GM23248 (cell line): ENCODE results near the gene KCNK15. TPM values are rescaled to one million over a fixed set of nuclear protein-coding genes. Genes with fewer than 3 reads are reported as not detected.

ENCODE experiments used
- DNase-seq: peaks from one replicate; pipeline ENCODE4 v3.0.0-alpha.2; 2015
- H2AFZ ChIP-seq: fragments of 200-600 bp; sonication (generic); 2 replicates; pipeline ENCODE4 v1.6.1; 2016; ENCODE audit warnings: antibody characterized with exemption
- H3F3A ChIP-seq: fragments of 200-600 bp; sonication (generic); 2 replicates; pipeline ENCODE4 v1.6.1; 2016; ENCODE audit warnings: mild to moderate bottlenecking, antibody characterized with exemption, mixed run types; ENCODE audit not compliant: insufficient read depth
- H3K27ac ChIP-seq: fragments of 200-600 bp; sonication (generic); 2 replicates; pipeline ENCODE4 v1.5.1; 2016; ENCODE audit warnings: mild to moderate bottlenecking
- H3K27me3 ChIP-seq: fragments of 200-600 bp; sonication (generic); replicated peaks from 2 replicates; pipeline ENCODE4 v1.6.1; 2016; ENCODE audit warnings: mild to moderate bottlenecking; ENCODE audit not compliant: insufficient read depth
- H3K36me3 ChIP-seq: fragments of 200-600 bp; sonication (generic); 2 replicates; pipeline ENCODE4 v1.6.1; 2016; ENCODE audit warnings: low read depth, mild to moderate bottlenecking
- H3K4me1 ChIP-seq: fragments of 200-600 bp; sonication (generic); 2 replicates; pipeline ENCODE4 v1.6.1; 2016; ENCODE audit warnings: mild to moderate bottlenecking; ENCODE audit not compliant: insufficient read depth
- H3K4me2 ChIP-seq: fragments of 200-600 bp; sonication (generic); one replicate; pipeline ENCODE4 v1.6.1; 2016; ENCODE audit warnings: mild to moderate bottlenecking; ENCODE audit not compliant: unreplicated experiment
- H3K4me3 ChIP-seq: fragments of 200-600 bp; sonication (generic); 2 replicates; pipeline ENCODE4 v1.5.1; 2016; ENCODE audit warnings: mild to moderate bottlenecking
- H3K79me2 ChIP-seq: fragments of 200-600 bp; sonication (generic); 2 replicates; pipeline ENCODE4 v1.6.1; 2016; ENCODE audit warnings: mild to moderate bottlenecking; ENCODE audit not compliant: insufficient read depth
- H3K9ac ChIP-seq: fragments of 200-600 bp; sonication (generic); 2 replicates; pipeline ENCODE4 v1.6.1; 2016; ENCODE audit warnings: mild to moderate bottlenecking
- H3K9me2 ChIP-seq: fragments of 200-600 bp; sonication (generic); 2 replicates; pipeline ENCODE4 v1.6.1; 2016; ENCODE audit warnings: mixed run types, mild to moderate bottlenecking, moderate library complexity; ENCODE audit not compliant: insufficient read depth
- H3K9me3 ChIP-seq: fragments of 200-600 bp; sonication (generic); one replicate; pipeline ENCODE4 v1.6.1; 2017; ENCODE audit warnings: low read depth
- H4K20me1 ChIP-seq: fragments of 200-600 bp; sonication (generic); 2 replicates; pipeline ENCODE4 v1.6.0; 2016; ENCODE audit not compliant: insufficient read depth
- EZH2 ChIP-seq: fragments of 200-600 bp; sonication (generic); IDR thresholded peaks from 2 replicates; pipeline ENCODE4 v1.6.1; 2018; ENCODE audit warnings: antibody characterized with exemption, mild to moderate bottlenecking; ENCODE audit not compliant: insufficient read depth, poor library complexity, severe bottlenecking
- EZH2phosphoT487 ChIP-seq: fragments of 200-600 bp; sonication (generic); IDR thresholded peaks from 2 replicates; pipeline ENCODE4 v1.6.1; 2018; ENCODE audit warnings: antibody characterized with exemption, moderate library complexity, mild to moderate bottlenecking, low read depth; ENCODE audit not compliant: insufficient read depth
- WGBS, 2 experiments: methylation state at CpG; one replicate each; pipeline ENCODE4 v1.1.6; 2015 to 2017; ENCODE audit warnings: low lambda C conversion rate in 2 of 2, low coverage in 1 of 2; ENCODE audit errors: missing lambda C conversion rate in 2 of 2; 5-methylcytosine and 5-hydroxymethylcytosine counted together
- in situ Hi-C: fragments of 300-500 bp; cut with MboI; formaldehyde crosslinking; loops from 2 replicates; pipeline ENCODE4 v1.15.0; 2020
- polyA plus RNA-seq: library from polyadenylated mRNA; unstranded; fragments of >200 nt; fragmentation: Nextera tagmentation; extraction: Ambion mirVana; gene quantifications from 2 replicates; pipeline ENCODE4 v1.2.1, GENCODE V29; 2016
- total RNA-seq: library from RNA; depleted of rRNA; stranded (reverse); fragments of >200 nt; shearing (Covaris generic); gene quantifications from 2 replicates; pipeline ENCODE4 v1.2.3, GENCODE V29; 2014

The KCNK15 gene
- total and polyA plus RNA-seq, 2 experiments from 2014 or later: 5.7 to 9.9 TPM

DNA sequence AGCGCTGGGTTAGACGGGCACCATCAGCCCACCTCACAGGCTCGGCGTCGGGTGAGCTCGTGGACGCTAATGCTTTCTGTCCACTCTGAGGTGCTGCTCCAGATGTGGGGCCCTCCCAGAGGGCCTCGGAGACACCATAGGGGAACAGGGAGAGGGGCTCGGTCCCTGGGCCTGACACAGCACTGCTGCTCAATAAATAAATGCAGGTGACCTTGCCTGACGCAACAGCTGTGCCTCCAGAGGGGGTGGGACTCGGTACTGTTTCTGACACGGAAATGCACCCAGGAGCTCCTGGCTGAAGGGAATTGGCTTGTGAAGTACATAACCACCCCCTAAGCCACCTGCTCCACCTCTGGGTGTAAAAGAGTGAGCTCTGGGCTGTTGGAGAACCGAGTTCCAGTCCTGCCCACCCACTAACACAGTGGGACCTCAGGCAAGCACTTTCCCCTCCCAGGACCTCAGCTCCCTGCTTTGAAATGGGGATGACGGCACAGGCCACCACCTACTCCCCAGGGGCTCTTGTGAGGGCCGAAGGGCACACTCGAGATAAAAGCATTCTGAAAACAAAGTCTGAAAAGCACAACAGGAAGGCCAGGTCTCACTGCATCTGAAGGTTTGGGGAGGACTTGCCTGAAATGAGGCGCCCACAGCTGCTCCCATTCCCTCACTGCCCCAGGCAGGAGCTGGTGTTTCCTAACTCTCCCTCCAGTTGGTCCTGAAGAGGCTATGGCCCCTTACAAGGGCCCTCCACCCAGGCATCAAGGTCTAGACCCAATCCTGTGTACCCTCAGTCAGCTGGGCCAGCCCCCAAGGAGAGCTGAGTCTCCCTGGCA is 6.7 kb downstream of the KCNK15 start:
- no peak overlapping the region for H3K4me2 ChIP-seq
- no peak overlapping the region for H3K4me3 ChIP-seq
- H3K27ac ChIP-seq: no peak overlapping the region
- no peaks in the 10 kb centered on the region for H3K79me2 ChIP-seq
- H3K9me3 ChIP-seq: no peaks in the 10 kb centered on the region
- H3K9me2 ChIP-seq: no peaks in the 10 kb centered on the region
- WGBS, 2 experiments: 54 to 58% methylated on average over 17 of the region's 17 CpGs
- no peaks in the 10 kb centered on the region for H4K20me1 ChIP-seq
- no peak overlapping the region for H2AFZ ChIP-seq
- peaks cover 9% of the 10 kb centered on the region for H3K27me3 ChIP-seq
- DNase-seq: no peak
- in situ Hi-C loops: no loop called here
- H3K4me1 ChIP-seq: no peaks in the 10 kb centered on the region
- no peak overlapping the region for H3K9ac ChIP-seq
- no peaks in the 10 kb centered on the region for H3F3A ChIP-seq
- no peaks in the 10 kb centered on the region for H3K36me3 ChIP-seq
- TF ChIP-seq EZH2phosphoT487: no peak
- no peak for TF ChIP-seq EZH2

DNA sequence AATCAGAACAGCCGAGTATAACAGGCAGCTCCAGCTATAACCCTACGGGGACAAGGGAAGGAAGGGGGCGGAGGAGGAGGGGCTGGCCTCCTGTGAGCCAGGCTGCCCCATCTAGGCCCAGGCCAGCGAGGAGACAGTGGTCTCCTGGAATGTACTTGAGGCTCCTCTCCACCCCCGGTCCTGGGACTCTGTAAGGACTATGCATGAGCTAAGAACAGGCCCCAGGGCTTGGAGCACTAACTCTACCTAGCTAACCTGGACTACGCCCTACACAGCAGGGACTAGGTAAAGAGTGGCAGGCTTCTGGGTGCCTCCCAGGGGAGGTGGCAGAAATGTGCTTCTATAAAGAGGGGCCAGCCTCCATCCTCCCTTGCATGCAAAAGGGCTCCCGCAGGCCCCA is 8.9 kb downstream of the KCNK15 start:
- in situ Hi-C loops: no loop called here
- peaks cover 12% of the 10 kb centered on the region for H3K27me3 ChIP-seq
- no peaks in the 10 kb centered on the region for H3K4me1 ChIP-seq
- H3K9ac ChIP-seq: no peak overlapping the region
- H3K27ac ChIP-seq: no peak overlapping the region
- WGBS, 2 experiments: 47 to 48% methylated on average over 7 of the region's 7 CpGs
- no peaks in the 10 kb centered on the region for H3K36me3 ChIP-seq
- no peak for TF ChIP-seq EZH2phosphoT487
- TF ChIP-seq EZH2: no peak
- H3K4me3 ChIP-seq: no peak overlapping the region
- H3K9me2 ChIP-seq: no peaks in the 10 kb centered on the region
- DNase-seq: no peak
- no peaks in the 10 kb centered on the region for H3K79me2 ChIP-seq
- H4K20me1 ChIP-seq: no peaks in the 10 kb centered on the region
- H3K4me2 ChIP-seq: no peak overlapping the region
- H2AFZ ChIP-seq: no peak overlapping the region
- no peaks in the 10 kb centered on the region for H3F3A ChIP-seq
- H3K9me3 ChIP-seq: no peaks in the 10 kb centered on the region

DNA sequence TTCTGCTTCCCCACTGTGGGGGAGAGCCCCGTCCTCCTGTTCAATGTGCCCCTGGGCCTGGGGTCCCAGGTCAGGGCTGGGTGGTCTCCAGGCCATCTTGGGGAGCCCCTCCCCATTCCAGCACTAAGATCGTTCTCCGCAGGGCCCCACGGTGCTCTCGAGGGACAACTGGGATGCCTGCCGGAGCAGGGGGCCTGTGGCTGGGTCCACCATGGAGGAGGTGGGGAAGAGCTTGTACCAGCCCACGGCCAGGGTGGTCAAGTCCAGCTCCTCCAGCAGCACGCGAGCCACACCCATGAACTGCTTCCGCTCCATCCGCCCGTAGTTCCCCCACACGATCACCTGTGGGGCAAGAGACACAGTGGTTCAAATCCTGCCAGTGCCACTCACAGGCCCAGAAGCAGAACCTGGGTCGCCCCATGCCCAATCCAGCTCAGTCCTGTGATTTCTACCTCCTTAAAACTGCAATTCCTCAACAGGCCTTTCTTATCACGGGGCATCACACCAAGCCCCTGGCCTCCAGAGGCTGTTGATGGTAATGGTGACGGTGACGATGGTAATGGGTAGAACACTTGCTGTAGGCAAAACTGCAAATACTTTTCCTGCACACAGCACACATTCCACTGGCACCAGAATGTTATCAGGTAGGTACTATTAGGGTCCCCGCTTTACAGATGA is 10.5 kb downstream of the KCNK15 start:
- H3K9me2 ChIP-seq: no peaks in the 10 kb centered on the region
- DNase-seq: no peak
- H3K9me3 ChIP-seq: no peaks in the 10 kb centered on the region
- no peaks in the 10 kb centered on the region for H3K36me3 ChIP-seq
- H4K20me1 ChIP-seq: no peaks in the 10 kb centered on the region
- H3K4me2 ChIP-seq: no peak overlapping the region
- H3K9ac ChIP-seq: no peak overlapping the region
- no peaks in the 10 kb centered on the region for H3K4me1 ChIP-seq
- H3K79me2 ChIP-seq: no peaks in the 10 kb centered on the region
- H3K27ac ChIP-seq: no peak overlapping the region
- in situ Hi-C loops: no loop called here
- TF ChIP-seq EZH2 (no peak), EZH2phosphoT487 (no peak)
- H2AFZ ChIP-seq: no peak overlapping the region
- H3F3A ChIP-seq: no peaks in the 10 kb centered on the region
- H3K27me3 ChIP-seq: peaks cover 15% of the 10 kb centered on the region
- 71 to 74% methylated on average over 17 of the region's 18 CpGs for WGBS, 2 experiments
- H3K4me3 ChIP-seq: no peak overlapping the region

DNA sequence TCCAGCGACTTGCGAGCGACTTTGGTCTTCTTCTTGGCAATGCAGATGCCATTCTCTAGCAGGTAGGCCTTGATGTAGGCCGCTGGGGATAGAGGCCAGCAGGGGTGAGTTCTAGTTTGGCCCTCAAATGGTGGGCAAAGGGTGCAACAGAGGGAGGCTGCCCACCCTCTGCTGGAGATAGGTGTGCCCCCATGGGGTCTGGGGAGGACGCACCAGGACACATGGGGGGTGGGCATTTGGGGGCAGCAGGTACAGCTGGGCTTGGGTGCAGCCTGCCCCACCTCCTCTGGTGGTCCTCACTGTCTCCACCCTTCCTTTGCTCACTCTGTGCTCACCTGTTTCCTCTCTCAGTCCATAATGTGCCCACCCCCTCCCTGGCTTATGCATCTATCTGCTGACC is 11.3 kb downstream of the KCNK15 start:
- H3K36me3 ChIP-seq: no peaks in the 10 kb centered on the region
- H4K20me1 ChIP-seq: no peaks in the 10 kb centered on the region
- in situ Hi-C loops: no loop called here
- H3K4me2 ChIP-seq: no peak overlapping the region
- no peaks in the 10 kb centered on the region for H3F3A ChIP-seq
- no peaks in the 10 kb centered on the region for H3K9me3 ChIP-seq
- H3K4me1 ChIP-seq: no peaks in the 10 kb centered on the region
- TF ChIP-seq EZH2phosphoT487 (no peak), EZH2 (no peak)
- no peaks in the 10 kb centered on the region for H3K79me2 ChIP-seq
- H3K9ac ChIP-seq: no peak overlapping the region
- H2AFZ ChIP-seq: no peak overlapping the region
- no peak overlapping the region for H3K27ac ChIP-seq
- peaks cover 15% of the 10 kb centered on the region for H3K27me3 ChIP-seq
- WGBS, 2 experiments: 77 to 81% methylated on average over 5 of the region's 5 CpGs
- no peaks in the 10 kb centered on the region for H3K9me2 ChIP-seq
- no peak for DNase-seq
- H3K4me3 ChIP-seq: no peak overlapping the region
